ENCODE data around the gene HUS1. TPM values are rescaled to one million over a fixed set of nuclear protein-coding genes. Genes with fewer than 3 reads are reported as not detected.
A peak's percentile ranks its signal among the peaks of the same experiment; 100 is the strongest.
"Not testable (repeated sequence)": the region's sequence is repeated elsewhere in the genome, so short reads cannot be mapped to it uniquely, and the experiment has no call there.

HUS1 gene
- total RNA-seq, 1 donor from 2014 or later, result 10.3 TPM

- TF ChIP-seq CTCF (conservative IDR thresholded peaks at IDR 0.05; ENCODE audit: low read depth, low read length), result peak; percentile 67
- no peak for DNase-seq (ENCODE audit: low read depth)
- peak overlapping the region; percentile 55 for H3K4me3 ChIP-seq (ENCODE audit: low read depth, low read length)
Measured at GRCh38 chr7:47991741-47992311, 12.4 kb upstream of the HUS1 start.

- no peak for TF ChIP-seq CTCF (conservative IDR thresholded peaks at IDR 0.05; ENCODE audit: low read depth, low read length)
- no peak overlapping the region for H3K4me3 ChIP-seq (ENCODE audit: low read depth, low read length)
- no peak for DNase-seq (ENCODE audit: low read depth)
Measured at GRCh38 chr7:47991270-47991669, 11.9 kb upstream of the HUS1 start.

- TF ChIP-seq CTCF (conservative IDR thresholded peaks at IDR 0.05; ENCODE audit: low read depth, low read length), result no peak
- no peak for DNase-seq (ENCODE audit: low read depth)
- H3K4me3 ChIP-seq (ENCODE audit: low read depth, low read length), result no peak overlapping the region
Measured at GRCh38 chr7:47990592-47990991, 11.2 kb upstream of the HUS1 start.

- DNase-seq (ENCODE audit: low read depth), result peak; percentile 31
Measured at GRCh38 chr7:47989607-47990400, 10.4 kb upstream of the HUS1 start.

GRCh38 chr7:47988496-47989386 is 9.3 kb upstream of the HUS1 start:
- TF ChIP-seq CTCF (conservative IDR thresholded peaks at IDR 0.05; ENCODE audit: low read depth, low read length), result peak; percentile 55
- DNase-seq (ENCODE audit: low read depth), result no peak
- H3K4me3 ChIP-seq (ENCODE audit: low read depth, low read length), result no peak overlapping the region

More at GRCh38 chr7:47989607-47990400, 10.4 kb upstream of the HUS1 start:
- H3K4me3 ChIP-seq (ENCODE audit: low read depth, low read length), result not testable (repeated sequence)

GRCh38 chr7:47982610-47983009 is 3.2 kb upstream of the HUS1 start:
- H3K4me3 ChIP-seq (ENCODE audit: low read depth, low read length), result no peak overlapping the region
- TF ChIP-seq CTCF (conservative IDR thresholded peaks at IDR 0.05; ENCODE audit: low read depth, low read length), result no peak
- DNase-seq (ENCODE audit: low read depth), result no peak

- DNase-seq (ENCODE audit: low read depth); H3K4me3 ChIP-seq (ENCODE audit: low read depth, low read length): not testable (repeated sequence)
Measured at GRCh38 chr7:47980648-47981047, 1.2 kb upstream of the HUS1 start.
